Kidney (tissue), 14 donors: Measurements from ENCODE around the gene TUBA4A. TPM values are rescaled to one million over a fixed set of nuclear protein-coding genes. Genes with fewer than 3 reads are reported as not detected.
A peak's percentile ranks its signal among the peaks of the same experiment; 100 is the strongest.

ENCODE experiments used
- DNase-seq, 5 donors: peaks; one replicate each; pipeline ENCODE4 v3.0.0-alpha.2; 2013 to 2020
- FAIRE-seq: peaks from 2 replicates; lab custom pipeline; 2012; peaks lifted over from hg19 to GRCh38; lab: Jason Lieb, UNC
- H3K27ac ChIP-seq, 2 donors: one replicate each; pipeline ENCODE4 v1.7.0; 2013; ENCODE audit warnings: low read depth in 2 of 2, low read length in 2 of 2, inconsistent platforms in 1 of 2
- H3K27me3 ChIP-seq: one replicate; pipeline ENCODE4 v1.7.1; 2013; ENCODE audit warnings: low read length, inconsistent platforms; ENCODE audit not compliant: control insufficient read depth, insufficient read depth
- H3K36me3 ChIP-seq, 3 donors: one replicate each; pipeline versions ENCODE4 v1.7.0 to v1.7.1; 2013; ENCODE audit warnings: low read length in 3 of 3, control low read depth in 1 of 3, inconsistent platforms in 1 of 3; ENCODE audit not compliant: insufficient read depth in 3 of 3, control insufficient read depth in 2 of 3
- H3K4me1 ChIP-seq, 3 donors: one replicate each; pipeline versions ENCODE4 v1.7.0 to v1.7.1; 2013; ENCODE audit warnings: low read length in 3 of 3, inconsistent platforms in 1 of 3, low read depth in 1 of 3; ENCODE audit not compliant: control insufficient read depth in 2 of 3, insufficient read depth in 2 of 3
- H3K4me3 ChIP-seq, 3 donors: one replicate each; pipeline versions ENCODE4 v1.7.0 to v1.8.1; 2013; ENCODE audit warnings: low read length in 3 of 3, control low read depth in 1 of 3, inconsistent platforms in 1 of 3
- H3K9ac ChIP-seq, 3 donors: one replicate each; pipeline versions ENCODE4 v1.7.0 to v1.7.1; 2013; ENCODE audit warnings: low read length in 3 of 3, control low read depth in 1 of 3, inconsistent platforms in 1 of 3
- H3K9me3 ChIP-seq, 3 donors: one replicate each; pipeline versions ENCODE4 v1.7.0 to v1.7.1; 2013; ENCODE audit warnings: low read length in 3 of 3, control low read depth in 1 of 3, inconsistent platforms in 1 of 3; ENCODE audit not compliant: control insufficient read depth in 2 of 3, insufficient read depth in 1 of 3
- intact Hi-C: fragments of 100-400 bp; cut with DNase I; formaldehyde crosslinking; loops from one replicate; pipeline ENCODE4 v1.11.1; 2022
- polyA plus RNA-seq: library from polyadenylated mRNA; stranded (reverse); fragments of 350-450 nt; fragmentation: Illumina TruSeq; extraction: RNeasy Lipid Tissue Mini Kit (QIAGEN cat#74804); gene quantifications from one replicate; pipeline ENCODE4 v1.2.3, GENCODE V29; 2014; ENCODE audit warnings: low read depth, low replicate concordance; ENCODE audit not compliant: insufficient read depth
- total RNA-seq: library from RNA; stranded (reverse); fragmentation: NEBNext Ultra II Directional; extraction: Animal tissue kit (Norgen Biotek cat#: 25700); gene quantifications from one replicate; pipeline ENCODE4 v1.2.1, GENCODE V29; 2021
- TF ChIP-seq, protein P1 (sequence below): IDR thresholded peaks from 3 replicates; pipeline ENCODE4 v1.5.1; 2012; ENCODE audit warnings: mild to moderate bottlenecking, moderate library complexity, borderline replicate concordance; ENCODE audit not compliant: insufficient read depth; ENCODE audit errors: extremely low read depth
- donor health status: control.
- donor health status: control.
- donor health status: control.
- donor health status: control.
- donor health status: control.
- donor health status: DM: yes; HTN: yes; CAD: no.
- donor health status: Normal renal cell carcinoma (clear cell type).

The TUBA4A gene
- total and polyA plus RNA-seq, 2 donors from 2014 or later, result 49.4 to 156 TPM

DNA sequence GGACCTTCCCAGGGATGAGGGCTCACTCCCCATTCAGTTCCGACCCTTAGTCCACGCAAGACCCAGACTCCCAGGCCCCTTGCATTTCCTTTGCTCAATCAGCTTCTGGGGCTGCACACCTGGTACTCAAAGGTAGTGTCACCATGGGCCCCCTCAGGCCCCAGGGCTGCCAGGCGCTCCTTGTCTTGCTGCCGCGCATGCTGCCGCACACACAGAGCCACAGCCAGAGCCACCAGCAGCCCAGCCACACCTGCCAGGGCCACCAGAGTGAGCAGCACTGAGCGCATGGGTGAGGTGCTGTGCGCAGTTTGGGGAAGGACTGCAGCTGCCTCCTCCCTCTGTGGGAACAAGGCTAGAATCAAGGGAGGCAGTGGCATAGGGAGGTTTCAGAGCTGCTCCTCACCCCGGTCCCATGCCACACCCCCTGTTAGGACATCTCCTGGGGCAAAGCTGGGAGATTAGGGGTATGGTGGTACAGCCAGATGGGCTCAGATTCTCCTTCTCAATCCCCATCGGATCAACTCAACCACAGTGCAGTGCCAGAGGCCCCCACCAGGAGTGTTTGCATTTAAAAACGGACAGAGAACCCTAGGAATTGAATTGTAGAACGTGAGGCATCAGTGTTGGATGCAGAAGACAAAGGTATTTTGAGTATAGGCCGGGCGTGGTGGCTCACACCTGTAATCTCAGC, 44.2 kb upstream of the TUBA4A start:
- TF ChIP-seq, protein P1, sequence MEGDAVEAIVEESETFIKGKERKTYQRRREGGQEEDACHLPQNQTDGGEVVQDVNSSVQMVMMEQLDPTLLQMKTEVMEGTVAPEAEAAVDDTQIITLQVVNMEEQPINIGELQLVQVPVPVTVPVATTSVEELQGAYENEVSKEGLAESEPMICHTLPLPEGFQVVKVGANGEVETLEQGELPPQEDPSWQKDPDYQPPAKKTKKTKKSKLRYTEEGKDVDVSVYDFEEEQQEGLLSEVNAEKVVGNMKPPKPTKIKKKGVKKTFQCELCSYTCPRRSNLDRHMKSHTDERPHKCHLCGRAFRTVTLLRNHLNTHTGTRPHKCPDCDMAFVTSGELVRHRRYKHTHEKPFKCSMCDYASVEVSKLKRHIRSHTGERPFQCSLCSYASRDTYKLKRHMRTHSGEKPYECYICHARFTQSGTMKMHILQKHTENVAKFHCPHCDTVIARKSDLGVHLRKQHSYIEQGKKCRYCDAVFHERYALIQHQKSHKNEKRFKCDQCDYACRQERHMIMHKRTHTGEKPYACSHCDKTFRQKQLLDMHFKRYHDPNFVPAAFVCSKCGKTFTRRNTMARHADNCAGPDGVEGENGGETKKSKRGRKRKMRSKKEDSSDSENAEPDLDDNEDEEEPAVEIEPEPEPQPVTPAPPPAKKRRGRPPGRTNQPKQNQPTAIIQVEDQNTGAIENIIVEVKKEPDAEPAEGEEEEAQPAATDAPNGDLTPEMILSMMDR, result no peak
- FAIRE-seq, result no peak
- no peaks in the 10 kb centered on the region for H3K36me3 ChIP-seq
- H3K9ac ChIP-seq, result no peak overlapping the region
- H3K27ac ChIP-seq, result no peak overlapping the region
- H3K4me1 ChIP-seq, result peaks cover 0 to 6% (median 3%) of the 10 kb centered on the region in 3 donors
- no peaks in the 10 kb centered on the region for H3K9me3 ChIP-seq
- no peaks in the 10 kb centered on the region for H3K27me3 ChIP-seq
- DNase-seq, result peak in 1 of 5 donors; percentile 39
- intact Hi-C loops, result no loop called here
- no peak overlapping the region for H3K4me3 ChIP-seq

DNA sequence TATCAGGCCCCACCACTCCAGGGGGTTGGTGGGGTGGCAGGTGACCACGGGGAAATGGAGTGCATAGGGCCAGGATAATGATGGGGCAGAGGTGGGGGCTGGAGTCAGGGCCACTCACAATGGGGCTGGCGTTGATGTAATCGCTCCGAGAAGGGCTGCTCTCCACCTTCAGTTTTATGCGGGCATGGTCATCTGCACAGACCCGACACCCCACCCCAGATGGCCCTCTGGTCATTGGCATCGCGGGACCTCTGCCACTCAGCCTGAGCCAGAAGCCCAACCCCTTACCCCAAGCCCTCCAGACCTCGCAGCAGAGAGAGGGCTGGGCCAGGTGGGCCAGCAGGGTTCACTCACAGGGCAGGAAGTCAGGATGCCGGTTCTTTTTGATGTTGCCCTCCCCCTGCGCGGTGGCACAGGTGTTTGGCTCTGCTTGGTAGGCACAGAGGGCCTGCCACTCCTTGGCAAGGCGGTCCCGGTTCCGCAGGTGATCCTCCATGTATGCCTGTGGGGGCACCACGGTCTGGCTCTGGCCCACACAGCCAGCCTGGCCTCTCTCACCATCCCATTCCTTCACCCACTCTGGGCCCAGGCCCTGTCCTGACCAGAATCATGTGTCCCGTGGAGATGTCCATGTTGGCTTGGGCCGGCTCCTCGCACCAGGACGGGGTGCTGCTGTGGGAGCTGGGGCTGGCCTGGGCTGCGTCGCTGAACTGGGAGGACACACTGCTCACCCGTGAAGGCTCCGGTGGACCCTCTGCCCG, 43.1 kb upstream of the TUBA4A start:
- H3K27me3 ChIP-seq, result no peaks in the 10 kb centered on the region
- FAIRE-seq, result no peak
- DNase-seq, result peak in 2 of 5 donors; percentile 27 to 47
- H3K36me3 ChIP-seq, result no peaks in the 10 kb centered on the region
- H3K4me1 ChIP-seq, result peaks cover 0 to 6% (median 3%) of the 10 kb centered on the region in 3 donors
- intact Hi-C loops, result no loop called here
- no peak overlapping the region for H3K4me3 ChIP-seq
- no peaks in the 10 kb centered on the region for H3K9me3 ChIP-seq
- TF ChIP-seq, protein P1, result no peak
- H3K27ac ChIP-seq, result no peak overlapping the region
- no peak overlapping the region for H3K9ac ChIP-seq

DNA sequence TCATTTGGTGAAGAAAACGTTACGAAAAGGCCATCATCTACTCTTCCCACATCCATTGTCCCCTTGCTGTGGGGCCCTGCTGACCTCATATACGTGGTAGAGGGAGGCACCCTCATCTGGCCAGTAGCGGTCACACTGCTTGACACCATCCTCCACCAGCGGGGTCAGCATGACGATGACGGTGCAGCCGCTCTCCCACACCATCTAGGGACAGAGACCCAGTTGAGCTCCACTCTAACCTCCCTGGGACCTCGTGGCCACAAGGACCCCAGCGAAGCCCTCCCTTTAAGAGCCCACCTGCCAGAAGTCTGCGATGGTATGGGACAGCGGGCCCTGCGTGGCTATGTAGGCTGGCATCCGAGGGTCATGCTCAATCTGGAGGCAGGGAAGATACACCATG, 42.4 kb upstream of the TUBA4A start:
- Histone ChIP-seq H3K9ac (no peak overlapping the region), H3K27me3 (no peaks in the 10 kb centered on the region), H3K36me3 (no peaks in the 10 kb centered on the region), H3K4me3 (no peak overlapping the region), H3K9me3 (no peaks in the 10 kb centered on the region), H3K4me1 (peaks cover 0 to 6% (median 3%) of the 10 kb centered on the region in 3 donors), H3K27ac (no peak overlapping the region)
- FAIRE-seq (no peak), DNase-seq (peak in 2 of 5 donors; percentile 37 to 49)
- TF ChIP-seq, protein P1, result no peak
- intact Hi-C loops, result no loop called here
